ENCODE data around the gene PARP9.

GRCh38 chr3:122582390-122582789 is 18.3 kb upstream of the PARP9 start:
- TF ChIP-seq SP1 (IDR thresholded peaks at IDR 0.05) (no peak), ELF4 (IDR thresholded peaks at IDR 0.05) (no peak), BHLHE40 (IDR thresholded peaks at IDR 0.05; ENCODE audit: borderline replicate concordance) (no peak), ZNF384 (IDR thresholded peaks at IDR 0.05) (no peak), SUZ12 (IDR thresholded peaks at IDR 0.05) (no peak), L3MBTL2 (conservative IDR thresholded peaks at IDR 0.05) (no peak)

Data from HEK293T (cell line).